ENCODE measurements around the gene SMCO1. TPM values are rescaled to one million over a fixed set of nuclear protein-coding genes. Genes with fewer than 3 reads are reported as not detected.

Gene SMCO1
- total RNA-seq, 3 donors from 2014 or later (not counting 1 experiment from before 2014, with no cell fraction given) = not detected

DNA sequence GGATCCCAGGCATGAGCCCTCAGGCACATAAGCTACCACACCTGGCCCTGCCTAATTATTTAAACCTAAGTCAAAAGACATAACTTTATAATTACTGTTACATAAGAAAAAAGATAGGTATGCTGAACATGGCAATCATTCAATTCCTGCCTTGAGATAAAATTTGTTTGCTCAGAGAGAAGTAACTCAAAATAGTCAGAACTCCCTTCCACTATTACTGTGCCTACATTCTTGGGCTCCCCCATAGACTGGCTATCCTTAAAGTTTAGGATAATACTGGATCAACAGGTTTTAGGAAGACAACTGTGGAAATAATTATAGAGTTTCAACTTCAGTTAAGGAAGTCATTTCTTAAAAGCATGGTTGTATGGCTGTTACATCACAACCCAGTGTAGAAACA lies 43.3 kb upstream of the SMCO1 start:
- Mint-ChIP-seq H3K36me3 (no peaks in the 10 kb centered on the region), H3K4me3 (no peak overlapping the region), H3K27me3 (ENCODE audit: low read depth in 2 of 2) (no peaks in the 10 kb centered on the region), H3K9me3 (no peaks in the 10 kb centered on the region), H3K27ac (no peak overlapping the region), H3K4me1 (peaks cover 6 to 12% of the 10 kb centered on the region in 2 donors)
- H3K27me3 ChIP-seq (ENCODE audit: control insufficient read depth, insufficient read depth, low read length) = no peaks in the 10 kb centered on the region
- DNase-seq (no peak), ATAC-seq (no peak)
- H3K27ac ChIP-seq (ENCODE audit: low read length) = no peak overlapping the region
- TF ChIP-seq CTCF (IDR thresholded peaks at IDR 0.05) = no peak
- H3K9me3 ChIP-seq (ENCODE audit: control insufficient read depth, insufficient read depth, low read length) = no peaks in the 10 kb centered on the region
- no peak overlapping the region for H3K4me3 ChIP-seq (ENCODE audit: low read length)
- no peaks in the 10 kb centered on the region for H3K4me1 ChIP-seq (ENCODE audit: control insufficient read depth, insufficient read depth, low read length)
- peaks cover 17% of the 10 kb centered on the region for H3K36me3 ChIP-seq (ENCODE audit: control insufficient read depth, insufficient read depth, low read length)
- intact Hi-C loops (cut with micrococcal nuclease) = no loop called here

- ATAC-seq (no peak), DNase-seq (no peak)
- Histone ChIP-seq H3K36me3 (ENCODE audit: control insufficient read depth, insufficient read depth, low read length) (peaks cover 18% of the 10 kb centered on the region), H3K4me3 (ENCODE audit: low read length) (no peak overlapping the region), H3K27me3 (ENCODE audit: control insufficient read depth, insufficient read depth, low read length) (no peaks in the 10 kb centered on the region), H3K27ac (ENCODE audit: low read length) (no peak overlapping the region), H3K9me3 (ENCODE audit: control insufficient read depth, insufficient read depth, low read length) (no peaks in the 10 kb centered on the region), H3K4me1 (ENCODE audit: control insufficient read depth, insufficient read depth, low read length) (no peaks in the 10 kb centered on the region)
- H3K9me3 Mint-ChIP-seq = no peaks in the 10 kb centered on the region
- intact Hi-C loops (cut with micrococcal nuclease) = no loop called here
- WGBS (ENCODE audit: insufficient coverage) = 93% methylated on average over 5 of the region's 5 CpGs
- no peak for TF ChIP-seq CTCF (IDR thresholded peaks at IDR 0.05)
- H3K4me1 Mint-ChIP-seq = peaks cover 6 to 12% of the 10 kb centered on the region in 2 donors
- H3K36me3 Mint-ChIP-seq = no peaks in the 10 kb centered on the region
- H3K4me3 Mint-ChIP-seq = no peak overlapping the region
- H3K27me3 Mint-ChIP-seq (ENCODE audit: low read depth in 2 of 2) = no peaks in the 10 kb centered on the region
- no peak overlapping the region for H3K27ac Mint-ChIP-seq
Measured at GRCh38 chr3:196557236-196557635, 42.1 kb upstream of the SMCO1 start.

DNA sequence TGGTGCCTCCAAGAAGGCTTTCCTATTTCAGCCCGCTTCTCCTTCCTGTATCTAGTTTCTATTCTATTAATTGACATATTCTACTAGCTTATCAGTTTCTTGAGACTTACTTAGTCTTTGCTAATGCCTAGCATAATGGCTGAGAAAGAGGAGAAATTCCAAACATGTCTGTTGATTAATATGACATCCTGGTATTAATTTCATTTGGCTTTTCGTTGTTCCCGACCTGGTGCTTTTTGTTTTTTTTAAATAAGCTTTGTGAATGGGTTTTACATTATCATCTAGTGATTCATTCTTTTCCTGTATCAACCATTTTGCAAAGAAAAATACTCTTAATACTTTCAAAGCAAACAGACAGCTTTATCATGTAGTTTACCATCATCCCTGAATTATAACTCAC lies 40.1 kb upstream of the SMCO1 start:
- H3K9me3 Mint-ChIP-seq = no peaks in the 10 kb centered on the region
- no peak overlapping the region for H3K4me3 Mint-ChIP-seq

More for the DNA sequence above, 40.1 kb upstream of the SMCO1 start:
- H3K27me3 Mint-ChIP-seq (ENCODE audit: low read depth in 2 of 2) = no peaks in the 10 kb centered on the region
- intact Hi-C loops (cut with micrococcal nuclease) = no loop called here
- H3K4me3 ChIP-seq (ENCODE audit: low read length) = no peak overlapping the region
- H3K9me3 ChIP-seq (ENCODE audit: control insufficient read depth, insufficient read depth, low read length) = no peaks in the 10 kb centered on the region
- no peak overlapping the region for H3K27ac ChIP-seq (ENCODE audit: low read length)
- H3K36me3 Mint-ChIP-seq = no peaks in the 10 kb centered on the region
- peaks cover 6 to 12% of the 10 kb centered on the region in 2 donors for H3K4me1 Mint-ChIP-seq
- DNase-seq = no peak
- TF ChIP-seq CTCF (IDR thresholded peaks at IDR 0.05) = no peak
- H3K27ac Mint-ChIP-seq = no peak overlapping the region
- H3K27me3 ChIP-seq (ENCODE audit: control insufficient read depth, insufficient read depth, low read length) = no peaks in the 10 kb centered on the region
- H3K4me1 ChIP-seq (ENCODE audit: control insufficient read depth, insufficient read depth, low read length) = no peaks in the 10 kb centered on the region
- 93% methylated on average over 2 of the region's 3 CpGs for WGBS (ENCODE audit: insufficient coverage)
- no peak for ATAC-seq
- peaks cover 9% of the 10 kb centered on the region for H3K36me3 ChIP-seq (ENCODE audit: control insufficient read depth, insufficient read depth, low read length)
